Dendritic cell treated with granulocyte-macrophage colony-stimulating factor and Interleukin-4, amounts not matched to agents 40 ng/mL and 50 ng/mL, for 4 days (primary cell): ENCODE measurements around the gene WWOX.

Experiments
- H3K27ac Mint-ChIP-seq: one replicate; pipeline ENCODE4 v1.8.0; 2022; ENCODE audit warnings: mild to moderate bottlenecking, mixed read lengths
- H3K27me3 Mint-ChIP-seq: one replicate; pipeline ENCODE4 v1.8.0; 2022; ENCODE audit warnings: mild to moderate bottlenecking, mixed read lengths
- H3K36me3 Mint-ChIP-seq: one replicate; pipeline ENCODE4 v1.8.0; 2022; ENCODE audit warnings: low read depth, mixed read lengths
- H3K4me1 Mint-ChIP-seq: one replicate; pipeline ENCODE4 v1.8.0; 2022; ENCODE audit warnings: low read depth, mixed read lengths
- H3K4me3 Mint-ChIP-seq: one replicate; pipeline ENCODE4 v1.8.0; 2022; ENCODE audit warnings: mild to moderate bottlenecking, moderate library complexity, mixed read lengths
- H3K9me3 Mint-ChIP-seq: one replicate; pipeline ENCODE4 v1.8.0; 2022; ENCODE audit warnings: mixed read lengths
- intact Hi-C: fragments of 100-400 bp; cut with micrococcal nuclease; formaldehyde crosslinking; loops from one replicate; pipeline ENCODE4 v1.15.0; 2022

Gene WWOX

DNA sequence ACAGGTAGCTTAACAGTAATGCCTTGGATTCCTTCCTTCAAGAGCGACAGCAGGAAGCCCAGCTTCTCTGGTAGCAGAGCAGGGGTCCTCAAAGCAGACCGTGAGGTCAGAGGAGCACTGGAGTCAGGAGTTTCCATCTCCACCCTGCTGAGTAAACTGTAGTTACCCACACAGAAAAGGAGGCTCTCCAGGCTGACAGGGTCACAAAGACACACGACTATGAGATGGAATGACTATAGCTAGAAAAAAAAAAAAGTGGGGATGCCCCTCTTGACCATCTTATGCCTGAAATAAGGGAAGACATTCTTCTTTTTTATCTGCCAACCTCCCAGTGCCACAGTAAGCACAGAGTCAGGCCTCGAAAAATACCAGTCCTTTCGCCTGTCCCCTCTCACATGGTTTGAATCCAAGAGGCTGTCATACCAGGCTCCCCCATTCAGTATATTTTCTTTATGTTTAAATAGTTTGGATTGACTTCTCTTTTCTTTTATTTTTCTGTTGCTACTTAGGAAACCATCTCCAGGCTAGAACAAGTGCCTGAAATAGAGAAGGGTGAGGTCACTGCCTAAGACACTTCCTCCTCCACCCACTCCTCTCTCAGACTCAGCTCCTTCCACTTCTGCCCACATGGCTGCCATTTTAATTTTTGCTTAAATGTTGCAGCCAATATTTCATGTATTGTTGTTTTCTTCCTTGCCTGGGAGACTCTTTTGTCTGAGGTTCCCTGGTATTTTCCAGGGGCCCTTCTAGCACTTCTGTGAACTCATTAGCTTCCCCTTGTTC is 793.7 kb downstream of the WWOX start:
- Mint-ChIP-seq H3K4me1 (peaks cover 16% of the 10 kb centered on the region), H3K27me3 (peaks cover 4% of the 10 kb centered on the region), H3K27ac (peak overlapping the region; percentile 84), H3K4me3 (no peak overlapping the region), H3K9me3 (peaks cover 24% of the 10 kb centered on the region), H3K36me3 (no peaks in the 10 kb centered on the region)
- intact Hi-C loops, result no loop called here

GRCh38 chr16:78894886-78895285 is 795.4 kb downstream of the WWOX start:
- no peak overlapping the region for H3K4me3 Mint-ChIP-seq
- no peaks in the 10 kb centered on the region for H3K36me3 Mint-ChIP-seq
- H3K9me3 Mint-ChIP-seq, result peaks cover 24% of the 10 kb centered on the region
- peaks cover 16% of the 10 kb centered on the region for H3K4me1 Mint-ChIP-seq
- intact Hi-C loops, result no loop called here
- H3K27ac Mint-ChIP-seq, result no peak overlapping the region
- peaks cover 2% of the 10 kb centered on the region for H3K27me3 Mint-ChIP-seq

DNA sequence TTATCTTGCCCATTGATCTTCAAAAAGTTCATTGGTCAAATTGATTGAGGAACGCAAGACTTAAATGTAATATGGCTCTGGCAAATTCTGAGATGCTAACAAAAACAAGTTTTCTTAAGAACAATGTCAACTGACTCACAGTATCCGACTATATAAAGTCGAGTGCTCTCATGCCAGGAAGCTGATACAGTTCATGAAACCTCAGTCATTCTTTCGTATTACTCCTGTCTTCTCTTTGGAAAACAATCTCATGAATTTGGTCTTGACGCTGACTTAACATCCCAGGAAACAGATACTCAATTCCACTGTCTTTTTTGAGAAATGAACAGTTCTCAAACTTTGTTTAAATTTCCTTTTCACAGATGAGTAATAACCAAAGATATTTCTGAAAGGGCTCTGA is 796.2 kb downstream of the WWOX start:
- Mint-ChIP-seq H3K27me3 (peaks cover 2% of the 10 kb centered on the region), H3K4me3 (no peak overlapping the region), H3K27ac (no peak overlapping the region), H3K36me3 (no peaks in the 10 kb centered on the region), H3K9me3 (peaks cover 24% of the 10 kb centered on the region), H3K4me1 (peaks cover 11% of the 10 kb centered on the region)
- intact Hi-C loops, result no loop called here

- H3K9me3 Mint-ChIP-seq, result peaks cover 24% of the 10 kb centered on the region
- peaks cover 11% of the 10 kb centered on the region for H3K4me1 Mint-ChIP-seq
- intact Hi-C loops, result no loop called here
- no peak overlapping the region for H3K4me3 Mint-ChIP-seq
- peaks cover 2% of the 10 kb centered on the region for H3K27me3 Mint-ChIP-seq
- H3K27ac Mint-ChIP-seq, result no peak overlapping the region
- H3K36me3 Mint-ChIP-seq, result no peaks in the 10 kb centered on the region
Measured at GRCh38 chr16:78896280-78896679, 796.8 kb downstream of the WWOX start.

DNA sequence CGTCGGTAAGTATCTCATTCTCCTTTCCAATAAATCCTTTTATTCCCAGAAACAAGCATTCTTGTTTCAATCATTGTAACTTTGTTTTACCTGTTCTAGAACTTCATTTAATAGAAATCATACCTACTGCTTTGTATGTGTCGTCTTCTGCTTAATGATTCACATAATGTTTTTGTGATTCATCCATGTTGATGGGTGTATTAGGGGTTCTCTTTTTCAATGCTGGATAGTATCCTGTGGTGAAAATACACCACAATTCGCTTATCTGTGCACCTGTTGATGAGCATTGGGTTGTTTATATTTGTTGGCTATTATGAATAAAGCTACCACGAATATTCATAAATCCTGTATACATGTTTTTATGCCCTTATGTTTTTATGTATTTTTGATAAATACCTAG is 797.8 kb downstream of the WWOX start:
- H3K27me3 Mint-ChIP-seq, result peaks cover 2% of the 10 kb centered on the region
- H3K27ac Mint-ChIP-seq, result no peak overlapping the region

DNA sequence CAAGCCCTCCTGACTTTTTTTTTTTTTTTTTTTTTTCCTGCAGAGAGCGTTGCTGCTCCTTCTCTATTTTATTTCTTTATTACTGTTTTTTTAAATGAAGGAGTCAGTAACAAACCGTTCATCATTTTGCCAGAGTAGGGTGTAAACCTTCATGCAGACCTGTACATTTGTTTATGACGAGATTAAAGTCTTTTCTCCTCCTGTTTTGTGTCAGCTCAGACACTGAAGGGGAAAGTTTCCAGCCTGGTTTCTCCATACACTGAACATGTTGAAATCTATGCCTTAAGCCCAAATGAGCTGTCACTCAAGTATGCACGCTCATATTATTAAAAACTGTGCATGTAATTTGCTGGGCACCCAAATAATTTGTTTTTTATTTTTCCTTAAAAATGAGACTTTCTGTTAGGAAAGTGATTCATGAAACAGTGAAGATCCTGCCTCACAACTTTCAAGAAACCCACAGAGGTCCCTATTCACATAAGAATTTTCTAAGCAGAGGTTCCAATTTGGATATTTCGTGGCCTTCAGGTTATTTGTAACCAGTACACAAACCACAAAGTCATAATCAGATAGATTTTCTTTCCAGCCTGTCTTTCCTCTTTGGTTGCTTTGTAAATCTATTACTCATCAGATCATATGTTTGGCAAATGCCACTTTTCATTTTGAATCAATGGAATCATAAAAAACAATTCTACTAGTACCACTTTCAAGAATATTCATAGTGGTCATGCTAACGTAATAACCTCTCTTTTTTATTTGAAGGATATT is 800.8 kb downstream of the WWOX start:
- H3K9me3 Mint-ChIP-seq, result peaks cover 12% of the 10 kb centered on the region
- intact Hi-C loops, result no loop called here
- H3K4me1 Mint-ChIP-seq, result peaks cover 5% of the 10 kb centered on the region
- no peaks in the 10 kb centered on the region for H3K36me3 Mint-ChIP-seq
- peaks cover 2% of the 10 kb centered on the region for H3K27me3 Mint-ChIP-seq
- H3K27ac Mint-ChIP-seq, result no peak overlapping the region
- H3K4me3 Mint-ChIP-seq, result no peak overlapping the region

More for the DNA sequence above, 797.8 kb downstream of the WWOX start:
- peaks cover 24% of the 10 kb centered on the region for H3K9me3 Mint-ChIP-seq
- intact Hi-C loops, result no loop called here
- H3K36me3 Mint-ChIP-seq, result no peaks in the 10 kb centered on the region
- H3K4me3 Mint-ChIP-seq, result no peak overlapping the region
- H3K4me1 Mint-ChIP-seq, result peaks cover 11% of the 10 kb centered on the region

DNA sequence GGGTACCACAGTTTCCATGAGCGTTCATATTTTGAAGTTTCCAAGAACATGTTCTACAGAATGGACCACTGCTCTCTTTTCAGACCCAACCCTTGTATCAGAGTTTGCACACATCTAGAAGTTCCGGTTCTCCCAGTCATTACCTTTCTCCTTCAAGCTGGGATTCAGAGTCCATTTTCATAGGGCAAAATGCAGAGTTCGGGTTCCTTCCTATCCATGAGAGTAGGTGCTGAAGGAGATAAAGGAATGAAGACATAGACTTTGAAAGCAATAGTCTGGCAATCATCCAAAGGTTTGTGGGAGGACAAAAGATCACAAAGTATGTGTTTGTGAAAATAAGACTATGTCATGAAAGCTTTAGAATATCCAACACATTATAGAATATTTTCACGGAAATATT is 801.5 kb downstream of the WWOX start:
- H3K27ac Mint-ChIP-seq, result no peak overlapping the region
- intact Hi-C loops, result no loop called here

DNA sequence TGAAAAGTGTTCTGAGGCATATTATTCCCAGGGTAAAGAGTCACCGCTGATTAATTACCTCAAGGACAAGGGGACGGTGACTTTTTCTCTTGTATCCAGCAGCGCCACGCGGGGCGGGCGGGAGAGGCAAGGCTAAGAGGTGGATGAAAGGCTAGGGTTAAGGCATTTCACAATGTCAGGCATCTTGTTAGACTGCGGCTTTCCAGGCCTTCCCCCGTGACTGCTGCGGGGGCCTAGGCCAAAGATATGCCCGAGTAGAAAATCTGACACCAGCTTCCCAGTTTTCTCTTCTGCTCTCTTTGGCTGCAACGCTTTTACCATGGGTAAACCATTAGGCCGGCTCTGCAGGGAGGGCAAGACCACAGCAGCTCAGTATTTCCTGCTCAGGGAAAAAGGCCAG is 802.9 kb downstream of the WWOX start:
- intact Hi-C loops, result no loop called here
- Mint-ChIP-seq H3K36me3 (no peaks in the 10 kb centered on the region), H3K27ac (no peak overlapping the region), H3K9me3 (peaks cover 8% of the 10 kb centered on the region), H3K4me3 (no peak overlapping the region), H3K4me1 (peaks cover 5% of the 10 kb centered on the region), H3K27me3 (peaks cover 2% of the 10 kb centered on the region)

More for the DNA sequence above, 801.5 kb downstream of the WWOX start:
- H3K4me1 Mint-ChIP-seq, result peaks cover 5% of the 10 kb centered on the region
- no peaks in the 10 kb centered on the region for H3K36me3 Mint-ChIP-seq
- peaks cover 2% of the 10 kb centered on the region for H3K27me3 Mint-ChIP-seq
- no peak overlapping the region for H3K4me3 Mint-ChIP-seq
- H3K9me3 Mint-ChIP-seq, result peaks cover 8% of the 10 kb centered on the region

GRCh38 chr16:78903237-78903636 is 803.8 kb downstream of the WWOX start:
- Mint-ChIP-seq H3K4me3 (no peak overlapping the region), H3K27ac (no peak overlapping the region), H3K4me1 (peaks cover 5% of the 10 kb centered on the region), H3K36me3 (no peaks in the 10 kb centered on the region), H3K27me3 (peaks cover 2% of the 10 kb centered on the region), H3K9me3 (peaks cover 8% of the 10 kb centered on the region)
- intact Hi-C loops, result no loop called here

GRCh38 chr16:78903843-78904242 is 804.4 kb downstream of the WWOX start:
- Mint-ChIP-seq H3K4me1 (peaks cover 5% of the 10 kb centered on the region), H3K27ac (no peak overlapping the region), H3K4me3 (no peak overlapping the region), H3K27me3 (peaks cover 2% of the 10 kb centered on the region), H3K36me3 (no peaks in the 10 kb centered on the region), H3K9me3 (peaks cover 8% of the 10 kb centered on the region)
- intact Hi-C loops, result no loop called here

- intact Hi-C loops, result no loop called here
- H3K4me3 Mint-ChIP-seq, result no peak overlapping the region
- peaks cover 20% of the 10 kb centered on the region for H3K9me3 Mint-ChIP-seq
- no peaks in the 10 kb centered on the region for H3K36me3 Mint-ChIP-seq
- no peaks in the 10 kb centered on the region for H3K27me3 Mint-ChIP-seq
- H3K4me1 Mint-ChIP-seq, result peaks cover 5% of the 10 kb centered on the region
- no peak overlapping the region for H3K27ac Mint-ChIP-seq
Measured at GRCh38 chr16:78906135-78906534, 806.7 kb downstream of the WWOX start.

DNA sequence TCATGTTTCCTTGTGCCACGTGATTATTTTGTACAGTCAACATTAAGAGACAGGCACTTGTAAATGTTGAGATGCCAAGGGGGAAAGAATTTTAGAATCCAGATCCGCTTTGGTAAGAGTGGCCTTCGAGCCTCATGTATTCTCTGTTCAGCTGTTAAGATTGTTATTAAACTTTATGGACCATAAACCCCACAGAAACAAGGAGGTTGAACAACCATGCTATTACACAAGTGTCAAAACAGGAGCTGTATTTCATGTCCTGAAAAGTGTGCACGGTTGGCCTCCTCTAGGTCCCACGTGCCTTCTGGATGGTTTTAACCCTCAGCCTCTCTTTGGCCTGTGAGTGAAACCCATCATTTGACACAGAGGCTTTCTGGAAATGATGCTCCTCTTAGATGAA is 809.8 kb downstream of the WWOX start:
- no peak overlapping the region for H3K27ac Mint-ChIP-seq
- H3K36me3 Mint-ChIP-seq, result no peaks in the 10 kb centered on the region
- no peak overlapping the region for H3K4me3 Mint-ChIP-seq
- H3K9me3 Mint-ChIP-seq, result peaks cover 18% of the 10 kb centered on the region
- intact Hi-C loops, result no loop called here
- H3K27me3 Mint-ChIP-seq, result no peaks in the 10 kb centered on the region
- H3K4me1 Mint-ChIP-seq, result no peaks in the 10 kb centered on the region

- no peaks in the 10 kb centered on the region for H3K36me3 Mint-ChIP-seq
- peaks cover 15% of the 10 kb centered on the region for H3K9me3 Mint-ChIP-seq
- H3K27ac Mint-ChIP-seq, result no peak overlapping the region
- H3K4me3 Mint-ChIP-seq, result no peak overlapping the region
- no peaks in the 10 kb centered on the region for H3K4me1 Mint-ChIP-seq
- intact Hi-C loops, result no loop called here
- H3K27me3 Mint-ChIP-seq, result no peaks in the 10 kb centered on the region
Measured at GRCh38 chr16:78915811-78916345, 816.4 kb downstream of the WWOX start.

DNA sequence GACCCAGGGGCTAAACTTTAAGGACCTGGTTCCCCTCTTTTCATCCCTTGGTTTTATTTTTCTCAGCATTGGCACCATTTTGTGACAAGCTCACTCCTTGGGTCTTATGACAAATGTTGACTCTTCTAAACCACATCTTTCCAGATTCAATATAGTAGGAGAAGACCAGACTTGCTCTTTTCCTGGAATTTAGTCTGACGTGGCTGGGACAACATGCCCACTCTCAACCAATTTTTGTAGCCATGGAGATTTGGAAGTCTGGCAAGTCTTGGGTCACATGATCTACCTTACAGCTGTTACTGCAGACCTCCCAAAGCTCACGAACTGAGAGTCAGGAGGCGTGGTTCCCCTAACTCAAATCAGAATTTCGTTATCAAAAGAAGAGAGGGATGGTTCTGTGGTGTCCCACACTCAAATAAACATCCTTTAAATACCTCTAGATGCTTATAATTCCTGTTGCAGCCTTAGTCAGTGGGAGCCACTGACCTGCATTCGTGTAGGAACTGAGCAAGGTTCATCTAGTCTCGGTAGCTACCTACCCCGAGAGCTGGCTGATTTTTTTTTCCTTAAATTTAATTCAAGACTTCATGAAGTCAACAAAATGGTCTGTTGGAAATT is 817.6 kb downstream of the WWOX start:
- Mint-ChIP-seq H3K9me3 (peaks cover 21% of the 10 kb centered on the region), H3K27ac (no peak overlapping the region), H3K4me3 (no peak overlapping the region), H3K36me3 (no peaks in the 10 kb centered on the region), H3K27me3 (peaks cover 4% of the 10 kb centered on the region), H3K4me1 (no peaks in the 10 kb centered on the region)
- intact Hi-C loops, result no loop called here
